GM23248 (cell line): ENCODE data around the gene DLG1. TPM values are rescaled to one million over a fixed set of nuclear protein-coding genes. Genes with fewer than 3 reads are reported as not detected.

Experiments used
- DNase-seq: peaks from one replicate; pipeline ENCODE4 v3.0.0-alpha.2; 2015
- H2AFZ ChIP-seq: fragments of 200-600 bp; sonication (generic); 2 replicates; pipeline ENCODE4 v1.6.1; 2016; ENCODE audit warnings: antibody characterized with exemption
- H3F3A ChIP-seq: fragments of 200-600 bp; sonication (generic); 2 replicates; pipeline ENCODE4 v1.6.1; 2016; ENCODE audit warnings: mild to moderate bottlenecking, antibody characterized with exemption, mixed run types; ENCODE audit not compliant: insufficient read depth
- H3K27ac ChIP-seq: fragments of 200-600 bp; sonication (generic); 2 replicates; pipeline ENCODE4 v1.5.1; 2016; ENCODE audit warnings: mild to moderate bottlenecking
- H3K27me3 ChIP-seq: fragments of 200-600 bp; sonication (generic); replicated peaks from 2 replicates; pipeline ENCODE4 v1.6.1; 2016; ENCODE audit warnings: mild to moderate bottlenecking; ENCODE audit not compliant: insufficient read depth
- H3K36me3 ChIP-seq: fragments of 200-600 bp; sonication (generic); 2 replicates; pipeline ENCODE4 v1.6.1; 2016; ENCODE audit warnings: low read depth, mild to moderate bottlenecking
- H3K4me1 ChIP-seq: fragments of 200-600 bp; sonication (generic); 2 replicates; pipeline ENCODE4 v1.6.1; 2016; ENCODE audit warnings: mild to moderate bottlenecking; ENCODE audit not compliant: insufficient read depth
- H3K4me2 ChIP-seq: fragments of 200-600 bp; sonication (generic); one replicate; pipeline ENCODE4 v1.6.1; 2016; ENCODE audit warnings: mild to moderate bottlenecking; ENCODE audit not compliant: unreplicated experiment
- H3K4me3 ChIP-seq: fragments of 200-600 bp; sonication (generic); 2 replicates; pipeline ENCODE4 v1.5.1; 2016; ENCODE audit warnings: mild to moderate bottlenecking
- H3K79me2 ChIP-seq: fragments of 200-600 bp; sonication (generic); 2 replicates; pipeline ENCODE4 v1.6.1; 2016; ENCODE audit warnings: mild to moderate bottlenecking; ENCODE audit not compliant: insufficient read depth
- H3K9ac ChIP-seq: fragments of 200-600 bp; sonication (generic); 2 replicates; pipeline ENCODE4 v1.6.1; 2016; ENCODE audit warnings: mild to moderate bottlenecking
- H3K9me2 ChIP-seq: fragments of 200-600 bp; sonication (generic); 2 replicates; pipeline ENCODE4 v1.6.1; 2016; ENCODE audit warnings: mixed run types, mild to moderate bottlenecking, moderate library complexity; ENCODE audit not compliant: insufficient read depth
- H3K9me3 ChIP-seq: fragments of 200-600 bp; sonication (generic); one replicate; pipeline ENCODE4 v1.6.1; 2017; ENCODE audit warnings: low read depth
- H4K20me1 ChIP-seq: fragments of 200-600 bp; sonication (generic); 2 replicates; pipeline ENCODE4 v1.6.0; 2016; ENCODE audit not compliant: insufficient read depth
- EZH2 ChIP-seq: fragments of 200-600 bp; sonication (generic); IDR thresholded peaks from 2 replicates; pipeline ENCODE4 v1.6.1; 2018; ENCODE audit warnings: antibody characterized with exemption, mild to moderate bottlenecking; ENCODE audit not compliant: insufficient read depth, poor library complexity, severe bottlenecking
- EZH2phosphoT487 ChIP-seq: fragments of 200-600 bp; sonication (generic); IDR thresholded peaks from 2 replicates; pipeline ENCODE4 v1.6.1; 2018; ENCODE audit warnings: antibody characterized with exemption, moderate library complexity, mild to moderate bottlenecking, low read depth; ENCODE audit not compliant: insufficient read depth
- WGBS, 2 experiments: methylation state at CpG; one replicate each; pipeline ENCODE4 v1.1.6; 2015 to 2017; ENCODE audit warnings: low lambda C conversion rate in 2 of 2, low coverage in 1 of 2; ENCODE audit errors: missing lambda C conversion rate in 2 of 2; 5-methylcytosine and 5-hydroxymethylcytosine counted together
- in situ Hi-C: fragments of 300-500 bp; cut with MboI; formaldehyde crosslinking; loops from 2 replicates; pipeline ENCODE4 v1.15.0; 2020
- polyA plus RNA-seq: library from polyadenylated mRNA; unstranded; fragments of >200 nt; fragmentation: Nextera tagmentation; extraction: Ambion mirVana; gene quantifications from 2 replicates; pipeline ENCODE4 v1.2.1, GENCODE V29; 2016
- total RNA-seq: library from RNA; depleted of rRNA; stranded (reverse); fragments of >200 nt; shearing (Covaris generic); gene quantifications from 2 replicates; pipeline ENCODE4 v1.2.3, GENCODE V29; 2014

DLG1 gene
- total and polyA plus RNA-seq, 2 experiments from 2014 or later, result 23.2 to 45.9 TPM

DNA sequence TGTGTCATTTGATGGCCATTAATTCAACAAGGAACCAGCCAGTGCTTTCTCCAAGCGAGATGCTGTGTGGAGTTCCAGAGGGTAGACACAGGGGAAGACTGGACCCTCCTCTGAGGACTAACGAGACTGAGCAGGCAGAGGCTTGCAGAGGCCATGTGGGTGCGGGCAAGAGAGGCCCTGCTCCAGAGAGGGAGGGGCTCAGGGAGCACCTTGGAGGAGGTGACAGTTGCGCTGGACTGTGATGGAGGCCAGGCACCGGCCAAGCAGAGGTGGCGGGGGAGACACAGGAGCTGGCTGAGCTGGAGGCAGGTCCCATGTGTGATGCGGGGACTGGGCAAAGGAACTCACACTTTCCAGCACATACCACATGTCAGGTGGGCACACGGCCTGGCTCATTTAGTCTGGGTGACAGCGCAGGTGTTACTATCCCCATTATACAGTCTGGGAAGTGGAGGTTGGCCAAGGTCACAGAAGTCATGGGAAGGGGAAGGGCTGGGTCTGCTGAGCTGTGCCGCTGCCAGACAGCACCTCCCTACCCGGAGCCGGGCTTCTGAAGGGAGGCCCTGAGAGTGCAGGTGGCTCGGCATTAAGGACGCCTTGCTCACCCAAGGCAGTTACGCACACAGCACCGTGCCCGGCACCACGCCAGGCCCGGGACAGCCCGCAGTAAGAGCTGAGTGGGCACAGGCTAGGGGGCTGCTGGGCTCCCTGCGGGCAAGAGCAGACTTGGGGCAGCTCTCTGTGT is 272.5 kb downstream of the DLG1 start:
- Histone ChIP-seq H3K9ac (no peak overlapping the region), H3K4me2 (no peak overlapping the region), H3K9me3 (no peaks in the 10 kb centered on the region), H3F3A (peaks cover 6% of the 10 kb centered on the region), H3K4me1 (peaks cover 1% of the 10 kb centered on the region; the same call in 1 of the 2 replicates), H3K9me2 (no peaks in the 10 kb centered on the region), H3K27ac (no peak overlapping the region), H3K36me3 (no peaks in the 10 kb centered on the region), H3K79me2 (no peaks in the 10 kb centered on the region), H3K4me3 (no peak overlapping the region), H2AFZ (no peak overlapping the region), H4K20me1 (no peaks in the 10 kb centered on the region), H3K27me3 (peaks cover 10% of the 10 kb centered on the region; the same call in 1 of the 2 replicates)
- DNase-seq, result no peak
- in situ Hi-C loops, result no loop called here
- no peak for TF ChIP-seq EZH2
- no peak for TF ChIP-seq EZH2phosphoT487
- WGBS, 2 experiments, result 94 to 95% methylated on average over 19 to 20 of the region's 21 CpGs

DNA sequence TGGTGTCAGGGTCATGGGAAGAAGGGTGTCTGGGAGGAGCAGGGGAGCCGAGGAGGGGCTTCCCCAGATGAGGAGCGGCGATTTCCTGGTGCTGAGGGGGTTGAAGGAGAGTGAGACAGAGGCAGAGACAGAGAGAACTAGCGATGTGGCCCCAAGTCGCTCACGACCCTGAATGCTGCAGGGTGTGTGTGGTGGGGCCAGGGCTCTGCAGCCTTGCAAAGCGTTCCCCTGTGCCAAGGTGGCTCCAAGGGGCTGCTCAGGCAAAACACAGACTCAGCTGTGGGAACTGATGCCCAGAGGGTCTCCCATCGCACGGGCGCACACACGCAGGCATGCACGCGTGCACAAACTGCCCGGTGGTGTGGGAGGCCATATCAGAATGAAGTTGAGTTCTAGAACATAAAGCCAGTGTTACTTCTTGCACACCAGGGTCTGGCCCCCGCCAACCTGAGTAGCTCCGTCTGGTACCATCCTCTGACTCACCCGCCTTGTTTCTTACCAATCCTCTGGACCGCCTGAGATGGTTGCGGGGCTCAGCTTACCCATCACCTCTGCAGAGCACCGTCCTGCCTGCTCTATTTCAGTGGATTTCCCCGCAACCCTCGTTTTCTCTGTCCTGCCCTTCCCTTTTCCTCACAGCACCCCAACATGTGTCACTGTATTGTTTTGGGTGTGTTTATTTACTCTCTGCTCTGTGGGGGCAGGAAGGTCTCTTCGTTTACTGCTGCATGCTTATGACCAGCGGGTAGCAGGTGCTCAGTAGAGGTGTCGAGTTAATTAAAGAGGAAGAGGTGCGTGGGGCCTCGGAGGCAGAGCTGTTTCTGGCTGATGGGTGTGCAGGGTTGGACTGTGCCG is 273.3 kb downstream of the DLG1 start:
- Histone ChIP-seq H3K9ac (no peak overlapping the region), H3K27ac (no peak overlapping the region), H3K27me3 (peaks cover 10% of the 10 kb centered on the region; the same call in 1 of the 2 replicates), H3K9me3 (no peaks in the 10 kb centered on the region), H3K4me1 (no peaks in the 10 kb centered on the region), H3K4me2 (no peak overlapping the region), H3K36me3 (no peaks in the 10 kb centered on the region), H3K9me2 (no peaks in the 10 kb centered on the region), H4K20me1 (no peaks in the 10 kb centered on the region), H3K4me3 (no peak overlapping the region), H3F3A (no peaks in the 10 kb centered on the region), H3K79me2 (no peaks in the 10 kb centered on the region), H2AFZ (no peak overlapping the region)
- DNase-seq, result no peak
- WGBS, 2 experiments, result 93 to 94% methylated on average over 24 to 28 of the region's 28 CpGs
- TF ChIP-seq EZH2phosphoT487 (no peak), EZH2 (no peak)
- in situ Hi-C loops, result no loop called here

DNA sequence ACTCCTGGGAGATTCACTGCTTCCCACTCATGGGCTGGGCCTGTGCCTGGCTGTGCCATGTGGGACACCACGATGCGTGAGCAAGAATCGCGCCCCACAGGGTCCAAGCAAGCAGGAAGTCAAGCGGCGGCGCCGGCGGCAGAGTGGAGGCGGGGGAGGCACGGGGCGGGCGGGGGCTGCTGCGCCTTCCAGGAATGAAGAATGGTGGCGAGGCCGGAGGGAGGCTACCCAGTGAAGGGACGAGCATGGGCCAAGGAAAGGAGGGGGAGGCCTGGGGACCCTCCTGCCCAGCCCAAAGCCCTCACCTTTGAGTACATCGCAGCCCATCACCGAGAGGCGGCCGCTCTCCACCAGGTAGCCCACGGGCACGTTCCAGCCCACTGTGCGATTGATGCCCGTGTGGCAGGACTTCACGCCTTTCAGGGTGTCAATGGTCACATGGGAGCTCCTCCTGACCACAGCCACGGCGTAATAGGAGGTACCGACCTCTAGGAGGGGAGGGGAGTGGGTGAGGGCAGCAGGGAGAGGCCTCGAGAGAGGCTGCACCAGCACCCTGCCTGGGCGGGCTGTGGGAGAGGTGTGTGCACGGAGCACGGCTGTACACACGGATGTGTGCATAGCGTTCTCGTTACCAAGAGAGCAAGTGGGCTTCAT is 274.3 kb downstream of the DLG1 start:
- no peak overlapping the region for H3K4me3 ChIP-seq
- H3K9ac ChIP-seq, result no peak overlapping the region
- no peaks in the 10 kb centered on the region for H3K9me3 ChIP-seq
- no peak overlapping the region for H2AFZ ChIP-seq
- no peaks in the 10 kb centered on the region for H3K4me1 ChIP-seq
- no peak overlapping the region for H3K4me2 ChIP-seq
- TF ChIP-seq EZH2, result no peak
- no peak for TF ChIP-seq EZH2phosphoT487
- H3K27ac ChIP-seq, result no peak overlapping the region
- H4K20me1 ChIP-seq, result no peaks in the 10 kb centered on the region
- no peaks in the 10 kb centered on the region for H3F3A ChIP-seq
- 67 to 73% methylated on average over 19 to 33 of the region's 36 CpGs for WGBS, 2 experiments
- DNase-seq, result peak; percentile 27
- no peaks in the 10 kb centered on the region for H3K79me2 ChIP-seq
- H3K9me2 ChIP-seq, result no peaks in the 10 kb centered on the region
- peaks cover 10% of the 10 kb centered on the region for H3K27me3 ChIP-seq
- in situ Hi-C loops, result no loop called here
- H3K36me3 ChIP-seq, result no peaks in the 10 kb centered on the region

DNA sequence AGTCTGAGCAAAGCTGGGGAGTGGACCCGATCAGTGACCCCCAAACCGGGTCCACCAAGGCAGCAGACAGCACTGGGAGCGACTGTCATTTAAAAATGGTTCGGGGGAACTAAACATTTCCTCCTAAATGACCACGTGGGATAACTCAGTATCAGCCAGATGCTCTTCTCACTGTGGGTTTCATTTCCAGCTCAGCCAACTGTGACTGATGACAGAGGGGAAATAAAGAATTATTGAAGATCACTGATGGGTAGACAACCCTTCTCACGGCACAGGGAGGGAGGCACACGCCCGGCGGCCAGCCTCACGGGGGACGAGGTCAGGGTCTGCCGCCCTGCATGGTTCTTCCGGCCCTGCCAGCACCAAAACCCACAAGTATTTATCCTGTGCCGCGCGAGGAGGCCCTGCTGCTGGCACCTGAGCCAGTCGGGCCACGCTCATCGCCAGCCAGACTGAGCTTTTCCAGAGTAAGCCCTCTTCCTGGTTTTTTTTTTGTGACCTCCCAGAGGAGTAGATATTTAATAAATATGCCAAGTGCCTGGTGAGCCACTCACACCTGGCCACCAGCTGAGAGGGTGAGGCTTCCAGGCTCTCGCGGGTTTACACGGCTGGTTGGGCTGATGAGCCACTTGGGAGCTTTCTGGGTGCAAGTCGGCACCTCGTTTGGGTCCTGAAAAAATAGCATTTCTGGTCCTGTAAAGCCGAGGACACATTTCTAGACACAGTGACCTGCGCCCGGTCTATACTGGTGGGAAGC is 275.0 kb downstream of the DLG1 start:
- no peak overlapping the region for H3K4me3 ChIP-seq
- no peaks in the 10 kb centered on the region for H3K9me3 ChIP-seq
- no peak overlapping the region for H2AFZ ChIP-seq
- H3K4me2 ChIP-seq, result no peak overlapping the region
- TF ChIP-seq EZH2, result no peak
- no peak for TF ChIP-seq EZH2phosphoT487
- no peaks in the 10 kb centered on the region for H3F3A ChIP-seq
- no peak overlapping the region for H3K27ac ChIP-seq
- H3K4me1 ChIP-seq, result no peaks in the 10 kb centered on the region
- peaks cover 10% of the 10 kb centered on the region for H3K27me3 ChIP-seq
- DNase-seq, result no peak
- H4K20me1 ChIP-seq, result no peaks in the 10 kb centered on the region
- no peak overlapping the region for H3K9ac ChIP-seq
- no peaks in the 10 kb centered on the region for H3K79me2 ChIP-seq
- no peaks in the 10 kb centered on the region for H3K36me3 ChIP-seq
- in situ Hi-C loops, result no loop called here
- H3K9me2 ChIP-seq, result no peaks in the 10 kb centered on the region
- 32 to 35% methylated on average over 26 to 27 of the region's 27 CpGs for WGBS, 2 experiments
